NCI-H226 (cell line): ENCODE results near the gene SLC24A4.

Source experiments
- DNase-seq: peaks from one replicate; pipeline ENCODE4 v3.0.0-alpha.2; 2015

The SLC24A4 gene

GRCh38 chr14:92407410-92407809 lies 84.4 kb downstream of the SLC24A4 start:
- DNase-seq, result no peak

DNA sequence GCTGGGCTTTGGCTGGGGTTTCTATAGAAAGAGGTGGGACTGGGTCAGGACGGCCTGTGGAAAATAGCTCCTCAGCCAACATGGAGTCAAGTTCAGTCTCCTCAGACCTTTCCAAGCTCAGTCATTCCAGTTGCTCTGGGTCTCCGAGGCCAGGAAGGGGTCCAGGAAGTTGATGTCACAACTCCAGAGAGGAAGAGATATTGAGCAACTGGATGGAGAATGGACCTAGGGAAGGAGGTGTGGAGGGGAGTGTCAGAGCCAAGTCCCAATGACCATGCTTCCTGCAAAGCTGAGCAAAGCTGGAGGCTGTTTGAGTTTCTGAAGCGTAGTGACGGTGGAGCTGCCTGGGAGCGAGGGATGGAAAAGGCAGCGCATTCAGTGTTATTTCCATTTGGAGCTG lies 86.1 kb downstream of the SLC24A4 start:
- DNase-seq, result no peak

DNA sequence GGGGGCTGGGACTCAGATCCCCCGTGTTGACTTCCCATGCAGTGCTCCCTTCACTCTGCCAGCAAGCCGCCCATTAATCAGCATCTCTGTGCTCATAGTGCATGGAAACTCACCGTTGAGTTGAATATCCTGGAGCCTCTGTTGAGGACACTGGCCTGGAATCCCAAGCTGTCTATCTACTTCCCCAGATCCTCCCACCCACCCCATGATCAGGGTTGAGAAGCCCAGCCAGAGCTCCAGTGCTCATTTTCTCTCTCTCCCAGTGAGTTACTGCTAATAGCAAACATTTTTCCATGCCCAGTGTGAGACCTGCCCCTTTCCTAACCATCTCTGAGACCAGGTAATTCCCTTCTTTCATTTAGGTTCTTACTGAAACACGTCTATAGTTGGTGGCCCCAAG lies 88.2 kb downstream of the SLC24A4 start:
- DNase-seq, result no peak

DNA sequence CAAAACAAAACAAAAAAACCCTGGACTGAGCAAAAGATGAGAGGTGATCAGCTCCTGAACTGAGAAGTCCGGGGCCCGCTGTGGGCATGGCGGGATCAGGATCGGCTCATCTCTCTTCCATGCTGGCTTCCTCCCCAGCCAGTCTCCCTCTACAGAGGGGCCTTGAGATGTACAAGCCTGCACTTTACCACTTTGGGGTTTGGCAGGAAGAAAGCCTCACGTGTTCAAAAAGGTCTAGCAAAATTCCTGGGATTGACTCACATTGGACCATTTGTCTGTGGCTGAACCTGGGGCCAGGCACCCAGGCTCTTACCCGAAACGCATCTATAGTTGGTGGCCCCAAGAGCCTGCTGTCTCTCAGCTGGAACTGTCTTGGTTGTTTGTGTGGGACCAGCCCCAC lies 89.0 kb downstream of the SLC24A4 start:
- no peak for DNase-seq

DNA sequence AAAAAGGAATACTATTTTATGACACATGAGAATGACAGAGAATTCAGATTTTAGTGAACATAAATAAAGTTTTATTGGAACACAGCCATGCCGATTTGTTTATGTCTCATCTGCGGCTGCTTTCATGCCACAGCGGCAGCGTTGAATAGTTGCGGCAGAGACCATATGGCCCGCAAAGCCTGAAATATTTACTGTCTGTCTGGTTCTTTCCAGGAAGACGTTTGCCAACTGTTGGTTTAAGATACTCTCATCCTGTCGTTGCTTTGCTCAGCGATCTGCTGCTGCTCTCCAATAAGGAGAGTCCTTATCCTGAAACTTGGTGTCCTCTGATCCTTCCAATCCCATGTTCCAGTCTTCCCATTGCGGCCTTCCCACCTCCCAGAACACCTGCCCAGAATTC lies 89.9 kb downstream of the SLC24A4 start:
- no peak for DNase-seq

GRCh38 chr14:92413379-92413778 lies 90.4 kb downstream of the SLC24A4 start:
- no peak for DNase-seq

GRCh38 chr14:92414690-92415445 lies 91.9 kb downstream of the SLC24A4 start:
- DNase-seq, result no peak

DNA sequence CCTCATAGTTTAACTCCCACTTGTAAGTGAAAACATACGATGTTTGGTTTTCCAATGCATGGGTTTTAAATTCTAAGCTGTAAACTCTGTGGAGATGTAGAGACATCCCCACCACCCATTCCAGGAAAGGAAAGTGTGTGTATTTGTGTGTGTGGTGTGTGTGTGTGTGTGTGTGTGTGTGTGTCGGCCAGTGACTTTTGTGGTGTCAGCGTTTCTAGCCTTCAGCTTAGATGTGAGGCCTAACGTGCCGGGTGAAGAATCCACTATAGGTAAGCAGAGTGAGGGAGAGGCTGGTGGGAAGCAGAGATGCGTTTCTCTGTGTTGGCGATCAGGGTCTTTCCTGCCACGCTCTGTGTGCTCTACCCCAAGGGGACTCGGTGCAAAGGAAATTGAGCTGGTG lies 93.0 kb downstream of the SLC24A4 start:
- no peak for DNase-seq

- DNase-seq, result no peak
Observed at GRCh38 chr14:92416544-92416943, 93.6 kb downstream of the SLC24A4 start.

DNA sequence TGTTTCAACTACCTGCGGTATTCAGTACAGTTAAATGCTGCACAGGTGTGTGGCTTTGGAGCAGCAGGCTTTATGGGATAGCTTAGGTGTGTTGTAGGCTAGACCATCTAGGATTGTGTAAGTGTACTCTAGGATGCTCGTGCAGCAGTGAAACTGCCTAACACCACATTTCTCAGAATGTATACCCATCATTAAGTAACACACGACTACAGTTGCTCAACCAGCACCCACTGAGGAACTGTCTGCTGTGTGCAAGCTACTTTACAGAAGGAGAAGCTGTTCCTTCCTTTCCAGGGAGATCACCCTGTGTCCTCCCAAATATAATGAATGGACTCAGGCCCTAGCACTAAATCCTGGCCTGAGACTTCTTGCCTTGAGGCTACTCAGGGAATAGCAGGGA lies 94.8 kb downstream of the SLC24A4 start:
- no peak for DNase-seq

GRCh38 chr14:92421751-92422150 lies 98.8 kb downstream of the SLC24A4 start:
- no peak for DNase-seq

DNA sequence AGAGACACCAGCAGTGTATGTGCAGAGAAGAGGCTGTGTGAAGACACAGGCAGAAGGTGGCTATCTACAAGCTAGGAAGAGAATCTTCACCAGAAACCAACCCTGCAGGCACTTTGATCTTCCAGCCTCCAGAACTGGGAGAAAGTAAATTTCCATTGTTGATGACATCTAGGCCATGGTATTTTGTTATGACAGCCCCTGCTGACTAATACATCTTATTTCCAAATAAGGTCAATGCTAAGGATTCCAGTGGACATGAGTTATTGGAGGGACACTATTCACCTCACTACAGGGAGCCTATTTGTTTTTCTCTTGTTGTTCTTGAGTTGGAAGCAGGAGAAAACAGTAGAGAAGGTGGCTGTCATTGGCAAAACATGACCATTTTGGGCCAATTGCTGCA lies 102.1 kb downstream of the SLC24A4 start:
- DNase-seq, result no peak

GRCh38 chr14:92426237-92426636 lies 103.3 kb downstream of the SLC24A4 start:
- peak; percentile 28 for DNase-seq

DNA sequence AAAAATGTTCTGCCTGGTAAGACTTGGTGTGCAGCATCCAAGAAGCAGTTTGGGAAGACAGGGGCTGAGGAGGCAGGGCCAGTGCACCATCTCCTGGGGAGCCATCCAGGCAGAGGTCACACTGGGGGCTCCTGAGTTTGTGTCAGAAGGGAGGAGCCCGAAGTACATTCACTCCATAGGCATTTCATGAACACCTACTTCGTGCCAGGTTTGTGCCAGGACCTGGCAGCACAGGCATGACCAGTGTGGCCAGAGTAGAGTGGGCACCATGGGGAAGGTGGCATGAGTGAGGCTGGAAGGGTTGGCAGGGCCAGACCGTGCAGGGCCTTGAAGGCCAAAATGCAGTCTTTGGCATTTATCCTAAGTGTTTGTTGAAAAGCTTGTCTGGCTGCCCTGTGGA lies 104.1 kb downstream of the SLC24A4 start:
- DNase-seq, result no peak

DNA sequence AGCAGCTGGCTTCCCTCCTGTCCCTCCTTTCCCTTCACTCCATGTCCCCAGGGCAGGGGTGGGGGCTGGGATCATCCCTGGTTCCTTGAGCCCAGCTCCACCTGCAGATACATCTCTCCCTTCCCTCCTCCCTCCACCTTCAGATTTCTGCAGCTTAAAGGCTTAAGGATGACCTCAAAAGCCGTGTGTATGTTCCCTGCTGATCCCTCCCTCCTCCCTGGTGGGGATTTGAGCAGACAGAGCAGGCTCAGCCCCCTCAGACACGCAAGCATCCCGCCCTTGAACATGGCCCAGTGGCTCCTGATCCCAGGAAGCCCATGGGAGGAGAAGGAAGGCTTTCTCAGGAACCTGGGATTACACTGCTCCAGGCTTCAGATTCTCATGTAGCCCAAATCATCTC lies 107.7 kb downstream of the SLC24A4 start:
- no peak for DNase-seq

GRCh38 chr14:92431199-92431725 lies 108.3 kb downstream of the SLC24A4 start:
- DNase-seq, result no peak

DNA sequence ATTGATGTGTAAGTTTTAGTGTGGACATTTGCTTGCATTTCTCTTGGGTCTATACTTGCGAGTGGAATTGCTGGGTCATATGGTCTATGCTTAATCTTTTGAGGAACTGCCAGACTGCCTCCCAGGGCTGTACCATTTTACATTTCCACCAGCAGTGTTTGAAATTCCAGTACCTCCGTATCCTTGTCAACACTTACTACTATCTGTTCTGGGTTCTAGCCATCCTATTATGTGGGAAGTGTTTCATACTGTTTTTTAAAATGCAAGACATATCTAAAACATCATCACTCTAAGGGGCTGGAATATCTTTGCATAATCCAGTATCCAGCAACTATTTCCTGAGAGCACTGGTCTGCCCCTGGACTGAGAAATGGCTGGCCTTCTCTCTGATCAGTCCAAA lies 110.4 kb downstream of the SLC24A4 start:
- no peak for DNase-seq

GRCh38 chr14:92435154-92435553 lies 112.2 kb downstream of the SLC24A4 start:
- DNase-seq, result no peak

GRCh38 chr14:92436115-92436776 lies 113.3 kb downstream of the SLC24A4 start:
- no peak for DNase-seq

DNA sequence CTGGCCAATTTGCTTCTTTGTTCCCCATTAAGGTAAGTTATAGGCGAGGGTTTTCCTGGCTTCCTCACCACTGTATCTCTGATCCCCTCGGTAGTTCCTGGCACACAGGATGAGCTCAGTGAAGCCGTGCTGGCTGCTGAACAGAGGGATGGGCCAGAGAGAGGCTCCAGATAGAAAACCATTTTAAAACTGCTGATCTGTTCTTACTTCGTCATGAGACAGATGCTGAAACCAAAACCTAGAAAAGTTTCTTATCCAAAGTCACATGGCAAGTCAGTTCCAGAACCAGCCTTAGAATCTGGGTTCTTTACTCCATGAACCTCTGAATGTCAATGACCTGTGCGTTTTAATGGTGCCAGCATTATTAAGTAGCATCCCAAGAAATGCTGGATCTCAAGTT lies 114.3 kb downstream of the SLC24A4 start:
- no peak for DNase-seq

- no peak for DNase-seq
Observed at GRCh38 chr14:92437729-92438285, 114.8 kb downstream of the SLC24A4 start.

GRCh38 chr14:92439537-92440344 lies 116.8 kb downstream of the SLC24A4 start:
- no peak for DNase-seq

GRCh38 chr14:92440345-92441003 lies 117.5 kb downstream of the SLC24A4 start:
- DNase-seq, result no peak
